Transverse colon (tissue), 4 donors: Measurements from ENCODE around the gene LAD1.

ENCODE experiments used
- CTCF ChIP-seq, 5 experiments: fragments of 200-600 bp in 3 of 5; fragments of 450-650 bp in 2 of 5; sonication (generic) in 3 of 5; IDR thresholded peaks; 1 replicate in 2 of 5; 2 replicates in 3 of 5; pipeline ENCODE4 v1.5.1; 2016 to 2017; ENCODE audit warnings: antibody characterized with exemption in 5 of 5, inconsistent platforms in 3 of 5, mild to moderate bottlenecking in 2 of 5, moderate library complexity in 1 of 5
- EP300 ChIP-seq: sonication (generic); formaldehyde crosslinking; IDR thresholded peaks from one replicate; pipeline ENCODE4 v1.6.1; 2017; ENCODE audit warnings: antibody characterized with exemption, low read depth
- POLR2A ChIP-seq: fragments of 450-650 bp; IDR thresholded peaks from one replicate; pipeline ENCODE4 v1.6.1; 2016; ENCODE audit warnings: antibody characterized with exemption, mild to moderate bottlenecking, moderate library complexity
- POLR2AphosphoS5 ChIP-seq, 3 donors: sonication (generic); formaldehyde crosslinking; IDR thresholded peaks; one replicate each; pipeline ENCODE4 v1.6.1; 2016; ENCODE audit warnings: antibody characterized with exemption in 3 of 3

GRCh38 chr1:201422026-201422425 lies 22.9 kb upstream of the LAD1 start:
- TF ChIP-seq CTCF (IDR thresholded peaks at IDR 0.05) (no peak), POLR2A (no peak), EP300 (no peak), POLR2AphosphoS5 (IDR thresholded peaks at IDR 0.05) (no peak)
